Testis (tissue), 2 donors: ENCODE results near the gene EOGT.

Experiments used
- POLR2A ChIP-seq: fragments of 450-650 bp; IDR thresholded peaks from one replicate; pipeline ENCODE4 v1.6.1; 2017; ENCODE audit warnings: antibody characterized with exemption, mild to moderate bottlenecking, moderate library complexity
- TF ChIP-seq, protein P1 (sequence below), 3 experiments: fragments of 450-650 bp in 2 of 3; fragments of 200-600 bp in 1 of 3; sonication (generic) in 1 of 3; IDR thresholded peaks; one replicate each; pipeline ENCODE4 v1.5.1; 2016 to 2019; ENCODE audit warnings: antibody characterized with exemption in 3 of 3, mild to moderate bottlenecking in 2 of 3, moderate library complexity in 1 of 3

DNA sequence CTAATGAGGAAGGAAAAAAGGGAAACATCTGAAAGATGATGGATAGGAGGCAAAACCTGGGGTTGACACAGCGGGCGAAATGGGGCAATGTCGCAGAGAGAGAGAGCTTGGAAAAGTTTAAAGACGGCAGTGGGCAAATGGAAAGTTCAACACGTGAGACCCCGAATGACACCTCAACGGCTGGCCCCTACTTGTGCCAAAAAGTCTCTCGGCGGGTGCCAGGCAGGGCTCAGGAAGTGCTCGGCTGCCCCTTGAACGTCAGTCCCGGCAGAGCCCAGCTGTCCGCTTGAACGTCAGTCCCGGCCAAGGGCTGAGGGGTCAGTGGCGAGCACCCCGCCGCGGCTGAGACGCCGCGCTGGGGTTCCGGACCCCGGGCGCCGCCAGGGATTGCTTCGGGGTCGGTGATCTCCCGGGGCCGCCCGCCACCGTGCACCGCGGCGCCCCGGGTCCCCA is 658 bp downstream of the EOGT start:
- TF ChIP-seq, protein P1, sequence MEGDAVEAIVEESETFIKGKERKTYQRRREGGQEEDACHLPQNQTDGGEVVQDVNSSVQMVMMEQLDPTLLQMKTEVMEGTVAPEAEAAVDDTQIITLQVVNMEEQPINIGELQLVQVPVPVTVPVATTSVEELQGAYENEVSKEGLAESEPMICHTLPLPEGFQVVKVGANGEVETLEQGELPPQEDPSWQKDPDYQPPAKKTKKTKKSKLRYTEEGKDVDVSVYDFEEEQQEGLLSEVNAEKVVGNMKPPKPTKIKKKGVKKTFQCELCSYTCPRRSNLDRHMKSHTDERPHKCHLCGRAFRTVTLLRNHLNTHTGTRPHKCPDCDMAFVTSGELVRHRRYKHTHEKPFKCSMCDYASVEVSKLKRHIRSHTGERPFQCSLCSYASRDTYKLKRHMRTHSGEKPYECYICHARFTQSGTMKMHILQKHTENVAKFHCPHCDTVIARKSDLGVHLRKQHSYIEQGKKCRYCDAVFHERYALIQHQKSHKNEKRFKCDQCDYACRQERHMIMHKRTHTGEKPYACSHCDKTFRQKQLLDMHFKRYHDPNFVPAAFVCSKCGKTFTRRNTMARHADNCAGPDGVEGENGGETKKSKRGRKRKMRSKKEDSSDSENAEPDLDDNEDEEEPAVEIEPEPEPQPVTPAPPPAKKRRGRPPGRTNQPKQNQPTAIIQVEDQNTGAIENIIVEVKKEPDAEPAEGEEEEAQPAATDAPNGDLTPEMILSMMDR (IDR thresholded peaks at IDR 0.05): no peak
- no peak for TF ChIP-seq POLR2A
